ENCODE measurements around the gene UNK.

- TF ChIP-seq POLR2A (IDR thresholded peaks at IDR 0.05) (no peak), CTCF (IDR thresholded peaks at IDR 0.05) (no peak)
These were observed 45.1 kb downstream of the UNK start for GRCh38 chr17:75829747-75830146.

All from heart left ventricle (tissue), 13 donors.